HL-60 (cell line): ENCODE measurements around the gene BNIP5.

Experiments
- POLR2AphosphoS5 ChIP-seq: IDR thresholded peaks from 2 replicates; pipeline ENCODE4 v1.6.1; 2012; ENCODE audit warnings: low read depth
- SPI1 ChIP-seq: IDR thresholded peaks from 2 replicates; pipeline ENCODE4 v1.6.1; 2012; ENCODE audit warnings: low read depth, mild to moderate bottlenecking, borderline replicate concordance
- TF ChIP-seq, protein P1 (sequence below): IDR thresholded peaks from one replicate; pipeline ENCODE4 v1.5.1; 2011; ENCODE audit warnings: low read length, control low read depth, inconsistent platforms; ENCODE audit not compliant: insufficient read depth

DNA sequence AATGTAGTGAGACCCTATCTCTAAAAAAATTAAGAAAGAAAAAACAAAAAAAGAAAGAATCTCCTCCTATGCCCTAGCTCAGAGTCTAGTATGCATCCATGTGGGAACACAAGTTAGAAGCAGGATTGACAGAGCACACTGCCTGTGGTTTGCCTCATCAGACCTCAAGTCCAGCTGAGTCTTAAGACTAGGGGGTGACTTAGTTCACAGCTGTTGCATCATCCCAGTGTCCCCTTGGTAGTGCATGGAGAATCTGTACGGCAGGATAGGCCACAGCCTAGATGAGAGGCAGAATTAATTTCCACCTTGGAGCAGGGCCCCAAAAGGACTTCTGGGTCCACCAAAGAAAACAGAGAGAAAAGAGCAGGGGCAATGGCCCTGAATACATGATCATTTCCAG lies 53.1 kb downstream of the BNIP5 start:
- no peak for TF ChIP-seq POLR2AphosphoS5
- TF ChIP-seq SPI1: no peak
- TF ChIP-seq, protein P1, sequence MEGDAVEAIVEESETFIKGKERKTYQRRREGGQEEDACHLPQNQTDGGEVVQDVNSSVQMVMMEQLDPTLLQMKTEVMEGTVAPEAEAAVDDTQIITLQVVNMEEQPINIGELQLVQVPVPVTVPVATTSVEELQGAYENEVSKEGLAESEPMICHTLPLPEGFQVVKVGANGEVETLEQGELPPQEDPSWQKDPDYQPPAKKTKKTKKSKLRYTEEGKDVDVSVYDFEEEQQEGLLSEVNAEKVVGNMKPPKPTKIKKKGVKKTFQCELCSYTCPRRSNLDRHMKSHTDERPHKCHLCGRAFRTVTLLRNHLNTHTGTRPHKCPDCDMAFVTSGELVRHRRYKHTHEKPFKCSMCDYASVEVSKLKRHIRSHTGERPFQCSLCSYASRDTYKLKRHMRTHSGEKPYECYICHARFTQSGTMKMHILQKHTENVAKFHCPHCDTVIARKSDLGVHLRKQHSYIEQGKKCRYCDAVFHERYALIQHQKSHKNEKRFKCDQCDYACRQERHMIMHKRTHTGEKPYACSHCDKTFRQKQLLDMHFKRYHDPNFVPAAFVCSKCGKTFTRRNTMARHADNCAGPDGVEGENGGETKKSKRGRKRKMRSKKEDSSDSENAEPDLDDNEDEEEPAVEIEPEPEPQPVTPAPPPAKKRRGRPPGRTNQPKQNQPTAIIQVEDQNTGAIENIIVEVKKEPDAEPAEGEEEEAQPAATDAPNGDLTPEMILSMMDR: no peak
